ENCODE measurements around the gene RFLNA.

RFLNA gene

GRCh38 chr12:124348659-124349380, 53.9 kb downstream of the RFLNA start:
- Histone ChIP-seq H3K9ac (ENCODE audit: low read depth, low read length, poor library complexity, severe bottlenecking) (no peak overlapping the region), H4K20me1 (ENCODE audit: insufficient read depth, low read length, poor library complexity, severe bottlenecking) (no peaks in the 10 kb centered on the region), H2AFZ (ENCODE audit: low read length) (no peak overlapping the region), H3F3A (ENCODE audit: low read depth) (no peaks in the 10 kb centered on the region), H3K4me3 (ENCODE audit: low read length, poor library complexity, severe bottlenecking) (no peak overlapping the region), H3K79me2 (ENCODE audit: insufficient read depth, low read length) (no peaks in the 10 kb centered on the region), H3K9me3 (ENCODE audit: insufficient read depth, low read depth, low read length) (no peaks in the 10 kb centered on the region), H3K4me2 (ENCODE audit: low read depth, low read length, poor library complexity, severe bottlenecking) (no peak overlapping the region), H3K27me3 (ENCODE audit: insufficient read depth, low read length, poor library complexity, severe bottlenecking) (no peaks in the 10 kb centered on the region), H3K9me2 (replicated peaks; ENCODE audit: low read depth, low read length) (no peaks in the 10 kb centered on the region), H3K4me1 (ENCODE audit: insufficient read depth, low read length, poor library complexity, severe bottlenecking) (no peaks in the 10 kb centered on the region), H3K36me3 (ENCODE audit: insufficient read depth, low read length) (peaks cover 75% of the 10 kb centered on the region; the same call in 1 of the 2 replicates)
- no peak for TF ChIP-seq EZH2phosphoT487 (IDR thresholded peaks at IDR 0.05; ENCODE audit: borderline replicate concordance)
- TF ChIP-seq CTCF (conservative IDR thresholded peaks at IDR 0.05; ENCODE audit: low read length) = no peak

- no peak for TF ChIP-seq EZH2phosphoT487 (IDR thresholded peaks at IDR 0.05; ENCODE audit: borderline replicate concordance)
- TF ChIP-seq CTCF (conservative IDR thresholded peaks at IDR 0.05; ENCODE audit: low read length) = no peak
- no peak overlapping the region for H2AFZ ChIP-seq (ENCODE audit: low read length)
- H3K4me3 ChIP-seq (ENCODE audit: low read length, poor library complexity, severe bottlenecking) = no peak overlapping the region
- H3K4me1 ChIP-seq (ENCODE audit: insufficient read depth, low read length, poor library complexity, severe bottlenecking) = no peaks in the 10 kb centered on the region
- H3K4me2 ChIP-seq (ENCODE audit: low read depth, low read length, poor library complexity, severe bottlenecking) = no peak overlapping the region
- no peak overlapping the region for H3K9ac ChIP-seq (ENCODE audit: low read depth, low read length, poor library complexity, severe bottlenecking)
- H3K79me2 ChIP-seq (ENCODE audit: insufficient read depth, low read length) = no peaks in the 10 kb centered on the region
- no peaks in the 10 kb centered on the region for H3K9me2 ChIP-seq (replicated peaks; ENCODE audit: low read depth, low read length)
- no peaks in the 10 kb centered on the region for H4K20me1 ChIP-seq (ENCODE audit: insufficient read depth, low read length, poor library complexity, severe bottlenecking)
- peaks cover 77% of the 10 kb centered on the region; the same call in 1 of the 2 replicates for H3K36me3 ChIP-seq (ENCODE audit: insufficient read depth, low read length)
- H3K9me3 ChIP-seq (ENCODE audit: insufficient read depth, low read depth, low read length) = no peaks in the 10 kb centered on the region
- H3F3A ChIP-seq (ENCODE audit: low read depth) = no peaks in the 10 kb centered on the region
- H3K27me3 ChIP-seq (ENCODE audit: insufficient read depth, low read length, poor library complexity, severe bottlenecking) = no peaks in the 10 kb centered on the region
Measured at GRCh38 chr12:124350491-124350890, 55.6 kb downstream of the RFLNA start.

- TF ChIP-seq EZH2phosphoT487 (IDR thresholded peaks at IDR 0.05; ENCODE audit: borderline replicate concordance) (no peak), CTCF (conservative IDR thresholded peaks at IDR 0.05; ENCODE audit: low read length) (no peak)
- H3K9me3 ChIP-seq (ENCODE audit: insufficient read depth, low read depth, low read length) = no peaks in the 10 kb centered on the region
- H3K27me3 ChIP-seq (ENCODE audit: insufficient read depth, low read length, poor library complexity, severe bottlenecking) = no peaks in the 10 kb centered on the region
- H2AFZ ChIP-seq (ENCODE audit: low read length) = no peak overlapping the region
- H3K4me2 ChIP-seq (ENCODE audit: low read depth, low read length, poor library complexity, severe bottlenecking) = no peak overlapping the region
- H3F3A ChIP-seq (ENCODE audit: low read depth) = no peaks in the 10 kb centered on the region
- H3K9me2 ChIP-seq (replicated peaks; ENCODE audit: low read depth, low read length) = no peaks in the 10 kb centered on the region
- no peaks in the 10 kb centered on the region for H3K4me1 ChIP-seq (ENCODE audit: insufficient read depth, low read length, poor library complexity, severe bottlenecking)
- H4K20me1 ChIP-seq (ENCODE audit: insufficient read depth, low read length, poor library complexity, severe bottlenecking) = no peaks in the 10 kb centered on the region
- no peak overlapping the region for H3K9ac ChIP-seq (ENCODE audit: low read depth, low read length, poor library complexity, severe bottlenecking)
- no peak overlapping the region for H3K4me3 ChIP-seq (ENCODE audit: low read length, poor library complexity, severe bottlenecking)
- H3K36me3 ChIP-seq (ENCODE audit: insufficient read depth, low read length) = peaks cover 74% of the 10 kb centered on the region; the same call in 1 of the 2 replicates
- H3K79me2 ChIP-seq (ENCODE audit: insufficient read depth, low read length) = no peaks in the 10 kb centered on the region
Measured at GRCh38 chr12:124351422-124351821, 56.5 kb downstream of the RFLNA start.
